IPS-18a (cell line): ENCODE results near the gene NUDT16L1.

Source experiments
- H3K27ac ChIP-seq: one replicate; pipeline ENCODE4 v1.5.1; 2013; ENCODE audit warnings: low read length
- H3K27me3 ChIP-seq: one replicate; pipeline ENCODE4 v1.6.1; 2013; ENCODE audit warnings: mild to moderate bottlenecking, low read length; ENCODE audit not compliant: control insufficient read depth, insufficient read depth
- H3K36me3 ChIP-seq: one replicate; pipeline ENCODE4 v1.6.1; 2013; ENCODE audit warnings: low read depth, low read length; ENCODE audit not compliant: control insufficient read depth
- H3K4me1 ChIP-seq: one replicate; pipeline ENCODE4 v1.6.1; 2013; ENCODE audit warnings: low read depth, low read length; ENCODE audit not compliant: control insufficient read depth
- H3K4me3 ChIP-seq: one replicate; pipeline ENCODE4 v1.5.1; 2013; ENCODE audit warnings: low read length
- H3K9ac ChIP-seq: one replicate; pipeline ENCODE4 v1.6.1; 2013; ENCODE audit warnings: mild to moderate bottlenecking, low read length, moderate library complexity
- H3K9me3 ChIP-seq: one replicate; pipeline ENCODE4 v1.6.1; 2013; ENCODE audit warnings: low read depth, low read length; ENCODE audit not compliant: control insufficient read depth

The NUDT16L1 gene

DNA sequence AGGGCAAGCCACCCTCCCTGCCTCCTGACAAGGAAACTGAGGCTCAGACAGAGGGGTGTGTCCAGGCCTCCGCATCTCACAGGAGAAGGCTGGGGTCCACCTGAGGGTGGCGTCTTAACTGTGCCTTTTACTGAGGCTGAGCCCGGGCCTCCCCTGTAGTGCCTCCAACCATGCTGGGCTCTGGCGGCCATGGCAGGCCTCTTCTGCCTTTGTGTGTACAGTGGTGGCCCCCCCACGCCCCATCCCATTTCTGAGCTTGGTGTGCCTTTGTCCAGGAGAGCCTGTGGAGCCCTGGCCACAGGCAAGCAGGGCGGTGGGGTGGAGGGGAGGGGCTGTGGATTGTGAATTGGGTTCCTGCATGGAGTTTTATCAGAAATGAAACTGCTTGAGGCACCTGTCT, 37.6 kb upstream of the NUDT16L1 start:
- H3K9ac ChIP-seq = no peak overlapping the region

DNA sequence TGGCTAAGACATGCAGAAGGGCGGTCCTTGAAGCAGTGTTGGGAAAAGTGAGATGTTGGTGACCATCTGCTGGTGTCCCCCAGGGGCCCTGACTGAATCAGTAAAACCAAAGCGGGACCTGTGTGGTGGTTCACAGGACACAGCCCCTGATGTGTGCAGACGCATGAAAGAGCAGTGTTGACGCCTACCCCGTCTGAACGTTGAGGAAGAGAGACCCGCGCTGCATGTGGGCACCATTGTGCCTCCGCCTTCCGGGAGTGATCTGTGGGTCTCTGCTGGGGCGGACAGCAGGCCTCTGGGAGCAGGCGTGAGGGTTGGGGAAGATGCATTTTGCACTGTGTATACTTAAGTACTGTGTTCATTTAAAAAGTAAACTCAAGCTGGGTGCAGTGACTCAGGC, 37.1 kb upstream of the NUDT16L1 start:
- Histone ChIP-seq H3K4me3 (no peak overlapping the region), H3K27ac (no peak overlapping the region), H3K9me3 (no peaks in the 10 kb centered on the region), H3K36me3 (peaks cover 36% of the 10 kb centered on the region), H3K27me3 (no peaks in the 10 kb centered on the region), H3K9ac (no peak overlapping the region), H3K4me1 (no peaks in the 10 kb centered on the region)

More for the DNA sequence above, 37.6 kb upstream of the NUDT16L1 start:
- H3K27me3 ChIP-seq = no peaks in the 10 kb centered on the region
- no peak overlapping the region for H3K27ac ChIP-seq
- H3K36me3 ChIP-seq = peaks cover 38% of the 10 kb centered on the region
- no peaks in the 10 kb centered on the region for H3K4me1 ChIP-seq
- H3K4me3 ChIP-seq = no peak overlapping the region
- H3K9me3 ChIP-seq = no peaks in the 10 kb centered on the region

DNA sequence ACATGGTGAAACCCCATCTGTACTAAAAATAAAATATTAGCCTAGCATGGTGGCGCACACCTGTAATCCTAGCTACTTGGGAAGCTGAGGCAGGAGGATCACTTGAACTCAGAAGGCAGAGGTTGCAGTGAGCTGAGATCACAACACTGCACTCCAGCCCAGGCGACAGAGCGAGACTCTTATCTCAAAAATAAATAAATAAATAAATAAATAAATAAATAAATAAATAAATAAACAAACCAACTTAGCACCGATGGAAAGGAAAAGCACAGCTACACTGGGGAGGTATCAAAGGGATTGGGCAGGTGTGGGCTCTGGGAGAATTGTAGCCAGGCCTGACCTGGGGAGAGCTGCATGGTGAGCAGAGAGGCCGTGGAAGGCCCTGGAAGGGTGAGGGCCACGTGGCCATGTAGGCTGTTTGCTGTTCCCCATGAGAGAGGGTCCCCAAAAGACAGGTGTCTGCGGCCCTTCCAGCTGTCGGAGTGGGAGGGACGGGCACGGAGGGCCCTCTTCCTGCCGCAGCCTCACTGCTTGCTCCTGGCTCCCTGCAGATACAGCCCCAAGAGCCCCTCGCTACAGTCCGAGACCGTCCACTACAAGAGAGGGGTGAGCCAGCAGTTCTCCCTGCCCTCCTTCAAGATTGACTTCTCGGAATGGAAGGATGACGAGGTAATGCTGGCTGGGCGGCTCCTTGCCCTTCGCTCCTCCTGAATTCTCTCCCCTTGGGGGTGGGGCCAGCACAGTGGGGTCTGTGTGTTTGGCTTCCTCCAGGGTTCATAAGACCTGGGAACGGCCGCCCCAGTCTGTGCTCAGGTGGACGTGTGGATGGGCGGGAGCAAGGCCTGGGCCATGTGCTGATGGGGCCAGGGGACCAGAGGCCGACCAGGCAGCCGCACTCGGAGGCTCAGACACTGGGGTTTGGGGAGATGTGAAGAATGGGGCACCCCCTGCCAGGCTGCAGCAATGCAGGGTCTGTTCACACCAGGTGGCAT, 36.4 kb upstream of the NUDT16L1 start:
- Histone ChIP-seq H3K9ac (no peak overlapping the region), H3K36me3 (peaks cover 34% of the 10 kb centered on the region)

DNA sequence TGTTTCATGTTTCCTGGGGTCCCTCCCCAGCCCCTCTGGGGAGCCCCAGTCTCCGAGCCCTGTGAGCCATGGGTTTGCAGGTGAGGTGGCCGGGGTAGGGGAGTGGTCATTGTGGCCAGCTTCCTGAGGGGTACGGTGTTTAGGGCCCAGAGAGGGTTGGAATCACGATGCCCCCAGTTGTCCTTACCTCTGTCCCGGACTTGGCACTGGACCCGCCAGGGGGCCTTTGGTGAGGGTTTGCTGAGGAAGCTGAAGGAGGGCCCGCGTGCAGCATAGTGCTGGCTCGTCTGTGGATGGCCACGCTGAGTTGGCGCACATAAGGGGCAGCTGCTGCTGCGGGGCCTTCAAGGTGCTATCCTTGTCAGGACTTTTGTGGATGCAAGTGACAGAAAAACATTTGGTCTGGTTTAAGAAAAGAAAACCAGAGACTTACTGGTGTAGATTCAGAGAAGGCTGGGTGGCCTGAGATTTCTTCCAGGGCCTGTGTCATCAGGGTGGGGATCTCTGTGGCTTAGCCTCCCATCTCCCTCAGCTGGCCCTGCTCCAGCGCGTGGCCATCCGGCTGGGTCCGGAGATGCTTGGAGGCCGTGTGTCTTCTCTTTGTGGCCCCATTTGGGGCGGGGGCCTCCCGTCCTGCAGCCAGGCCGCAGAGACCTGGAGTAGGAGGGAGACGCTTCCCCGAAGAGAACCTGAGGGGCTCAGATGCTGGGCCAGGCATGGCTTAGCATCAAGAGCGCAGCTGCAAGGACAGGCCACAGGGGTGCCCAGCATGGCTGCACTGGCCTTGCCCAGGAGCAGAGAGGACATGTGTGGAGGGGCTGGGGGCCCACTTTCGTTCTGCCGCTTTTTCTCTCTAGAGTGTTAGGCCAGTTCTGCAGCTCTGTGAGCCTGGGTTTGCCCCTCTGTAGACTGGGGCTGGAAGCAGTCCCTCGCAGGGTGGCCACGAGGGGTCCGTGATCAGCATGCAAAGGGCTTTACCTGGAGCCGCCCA, 33.7 kb upstream of the NUDT16L1 start:
- no peak overlapping the region for H3K27ac ChIP-seq
- peaks cover 30% of the 10 kb centered on the region for H3K36me3 ChIP-seq
- no peak overlapping the region for H3K9ac ChIP-seq
- no peaks in the 10 kb centered on the region for H3K27me3 ChIP-seq
- H3K4me1 ChIP-seq = no peaks in the 10 kb centered on the region
- H3K9me3 ChIP-seq = no peaks in the 10 kb centered on the region
- no peak overlapping the region for H3K4me3 ChIP-seq

More for the DNA sequence above, 36.4 kb upstream of the NUDT16L1 start:
- Histone ChIP-seq H3K9me3 (no peaks in the 10 kb centered on the region), H3K27me3 (no peaks in the 10 kb centered on the region), H3K4me3 (no peak overlapping the region), H3K27ac (no peak overlapping the region), H3K4me1 (no peaks in the 10 kb centered on the region)

DNA sequence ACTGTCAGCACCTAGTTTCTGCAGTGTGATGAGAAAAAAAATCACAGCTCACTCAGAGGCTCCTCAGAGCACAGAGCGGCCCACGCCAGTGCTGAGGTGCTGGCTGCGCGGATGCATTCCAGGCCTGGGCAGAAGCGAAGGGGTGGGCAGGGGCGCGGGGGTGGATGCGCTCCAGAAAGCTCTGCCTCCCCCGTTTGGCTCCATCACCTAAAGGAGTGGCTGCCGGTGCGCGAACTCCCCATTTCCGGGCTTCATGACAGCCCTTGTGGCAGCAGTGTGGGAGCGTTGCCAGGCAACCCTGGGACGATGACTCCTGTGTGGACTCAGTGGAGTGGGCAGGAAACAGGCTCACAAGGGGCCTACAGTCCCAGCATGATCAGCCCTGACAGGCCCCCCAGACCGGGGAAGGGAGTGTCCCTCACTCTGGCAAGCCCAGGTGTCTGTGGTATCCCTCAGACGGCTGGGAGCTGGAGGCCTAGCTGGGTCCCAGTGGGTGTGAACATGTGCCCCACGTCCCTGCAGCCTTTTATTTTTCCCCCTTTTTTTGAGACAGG, 32.8 kb upstream of the NUDT16L1 start:
- Histone ChIP-seq H3K4me3 (no peak overlapping the region), H3K9me3 (no peaks in the 10 kb centered on the region), H3K27me3 (no peaks in the 10 kb centered on the region), H3K4me1 (no peaks in the 10 kb centered on the region), H3K27ac (no peak overlapping the region), H3K9ac (no peak overlapping the region), H3K36me3 (peaks cover 25% of the 10 kb centered on the region)

DNA sequence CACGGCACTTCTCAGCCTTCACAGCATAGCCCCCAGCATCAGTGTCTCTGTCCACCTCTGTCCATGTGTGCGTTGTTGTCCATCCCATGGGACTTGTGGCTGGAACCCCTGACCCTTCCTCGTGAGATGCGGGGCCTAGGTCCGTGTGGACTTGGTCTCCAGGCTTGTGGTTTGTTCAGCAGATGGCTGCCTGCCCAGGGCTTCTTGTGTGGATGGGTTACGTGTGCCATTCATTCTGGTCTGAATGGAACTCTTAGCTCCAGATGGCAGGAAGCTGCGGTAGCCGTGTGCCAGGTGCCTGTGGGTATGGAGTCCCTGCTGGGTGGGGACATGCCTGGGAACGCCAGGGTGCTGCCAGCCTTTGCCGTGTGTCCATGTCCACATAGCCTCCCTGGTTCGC, 31.7 kb upstream of the NUDT16L1 start:
- no peaks in the 10 kb centered on the region for H3K27me3 ChIP-seq
- H3K4me1 ChIP-seq = no peaks in the 10 kb centered on the region
- no peaks in the 10 kb centered on the region for H3K9me3 ChIP-seq
- peaks cover 21% of the 10 kb centered on the region for H3K36me3 ChIP-seq
- no peak overlapping the region for H3K27ac ChIP-seq
- no peak overlapping the region for H3K4me3 ChIP-seq
- H3K9ac ChIP-seq = no peak overlapping the region

DNA sequence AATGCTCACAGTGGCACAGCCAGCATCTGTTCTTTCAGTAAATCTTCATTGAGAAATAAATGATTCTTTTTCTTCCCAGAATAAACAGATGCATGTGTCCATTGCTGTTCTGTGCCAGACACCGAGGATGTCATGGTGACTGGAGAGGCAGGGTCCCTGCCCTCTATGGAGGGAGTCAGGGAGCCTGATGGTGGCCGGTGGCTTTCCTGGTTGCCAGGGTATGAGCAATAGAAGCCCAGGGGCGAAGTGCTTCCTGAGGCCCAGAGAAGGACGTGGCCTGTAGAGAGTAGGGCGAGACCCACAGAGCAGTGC, 29.9 kb upstream of the NUDT16L1 start:
- H3K36me3 ChIP-seq = peaks cover 35% of the 10 kb centered on the region
- H3K4me3 ChIP-seq = no peak overlapping the region
- H3K27ac ChIP-seq = no peak overlapping the region
- no peak overlapping the region for H3K9ac ChIP-seq
- no peaks in the 10 kb centered on the region for H3K4me1 ChIP-seq
- H3K27me3 ChIP-seq = no peaks in the 10 kb centered on the region
- no peaks in the 10 kb centered on the region for H3K9me3 ChIP-seq

DNA sequence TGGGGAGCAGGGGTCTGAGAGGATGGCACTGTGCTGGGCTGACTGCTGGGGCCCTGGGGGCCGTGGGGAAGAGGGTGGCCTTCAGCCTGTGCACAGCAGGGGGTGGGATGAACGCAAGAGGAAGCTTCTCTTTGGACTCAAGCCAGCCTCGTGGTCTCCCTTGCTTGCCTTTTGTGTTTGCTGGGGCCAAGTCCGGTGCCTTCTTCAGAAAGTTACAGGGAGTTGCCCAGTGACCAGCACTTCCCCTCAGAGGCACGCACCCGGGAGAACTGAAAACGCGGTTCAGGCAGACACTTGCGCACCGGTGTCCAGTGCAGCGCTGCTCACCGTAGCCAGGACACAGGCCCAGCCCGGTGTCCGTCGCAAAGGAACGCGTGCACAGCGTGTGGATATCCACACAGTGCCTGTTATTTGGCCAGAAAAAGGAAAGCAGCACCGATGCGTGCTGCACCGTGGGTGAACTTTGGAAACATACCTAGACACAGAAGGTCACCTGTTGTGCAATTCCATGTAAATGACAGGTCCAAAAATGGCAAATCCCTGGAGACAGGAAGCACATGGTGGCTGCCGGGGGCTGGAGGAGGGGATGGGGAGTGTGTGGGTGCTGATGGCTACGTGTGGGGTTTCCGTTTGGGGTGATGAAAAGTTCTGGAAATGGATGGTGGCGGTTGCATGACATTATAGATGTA, 29.4 kb upstream of the NUDT16L1 start:
- Histone ChIP-seq H3K9ac (no peak overlapping the region), H3K36me3 (peaks cover 36% of the 10 kb centered on the region), H3K4me1 (no peaks in the 10 kb centered on the region), H3K27ac (no peak overlapping the region), H3K27me3 (no peaks in the 10 kb centered on the region), H3K9me3 (no peaks in the 10 kb centered on the region), H3K4me3 (no peak overlapping the region)

DNA sequence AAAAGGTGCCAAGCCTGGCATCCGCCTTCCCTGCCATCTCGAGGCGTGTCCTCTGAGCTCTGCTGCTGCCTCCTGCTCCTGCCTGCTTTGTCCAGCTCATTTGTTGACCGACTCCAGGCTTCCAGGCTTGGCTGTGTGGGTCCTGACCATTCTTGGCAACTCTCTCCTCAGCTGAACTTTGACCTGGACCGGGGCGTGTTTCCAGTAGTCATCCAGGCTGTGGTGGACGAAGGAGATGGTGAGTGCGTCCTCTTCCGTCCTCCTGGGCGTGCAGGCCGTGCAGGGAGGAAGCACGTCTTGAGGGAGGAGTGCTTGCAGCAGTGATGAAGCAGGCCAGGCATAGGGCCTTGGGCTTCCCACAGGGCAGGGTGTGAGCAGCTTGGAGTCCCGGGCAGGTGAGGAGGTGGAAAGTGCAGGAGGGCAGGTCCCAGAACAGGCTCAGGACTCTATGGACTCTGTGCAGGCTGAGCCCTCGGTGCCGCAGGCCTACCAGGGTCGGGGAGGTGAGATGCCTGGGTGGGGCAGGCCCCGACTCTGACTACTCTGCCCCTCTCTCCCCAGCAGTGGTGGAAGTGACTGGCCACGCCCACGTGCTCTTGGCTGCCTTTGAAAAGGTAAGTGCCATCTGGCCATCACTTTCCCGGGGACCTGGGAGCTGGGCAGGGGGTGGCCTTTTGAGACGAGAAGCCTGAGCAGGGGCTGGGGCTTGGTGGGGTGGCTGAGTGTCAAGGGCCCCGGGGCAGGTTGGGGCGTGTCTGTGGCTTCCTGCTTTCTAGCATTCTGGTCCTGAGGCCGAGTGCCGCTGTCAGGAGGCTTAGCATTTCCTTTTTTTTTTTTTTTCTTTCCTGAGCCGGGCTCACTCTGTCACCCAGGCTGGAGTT, 28.6 kb upstream of the NUDT16L1 start:
- Histone ChIP-seq H3K9ac (no peak overlapping the region), H3K4me3 (no peak overlapping the region)

DNA sequence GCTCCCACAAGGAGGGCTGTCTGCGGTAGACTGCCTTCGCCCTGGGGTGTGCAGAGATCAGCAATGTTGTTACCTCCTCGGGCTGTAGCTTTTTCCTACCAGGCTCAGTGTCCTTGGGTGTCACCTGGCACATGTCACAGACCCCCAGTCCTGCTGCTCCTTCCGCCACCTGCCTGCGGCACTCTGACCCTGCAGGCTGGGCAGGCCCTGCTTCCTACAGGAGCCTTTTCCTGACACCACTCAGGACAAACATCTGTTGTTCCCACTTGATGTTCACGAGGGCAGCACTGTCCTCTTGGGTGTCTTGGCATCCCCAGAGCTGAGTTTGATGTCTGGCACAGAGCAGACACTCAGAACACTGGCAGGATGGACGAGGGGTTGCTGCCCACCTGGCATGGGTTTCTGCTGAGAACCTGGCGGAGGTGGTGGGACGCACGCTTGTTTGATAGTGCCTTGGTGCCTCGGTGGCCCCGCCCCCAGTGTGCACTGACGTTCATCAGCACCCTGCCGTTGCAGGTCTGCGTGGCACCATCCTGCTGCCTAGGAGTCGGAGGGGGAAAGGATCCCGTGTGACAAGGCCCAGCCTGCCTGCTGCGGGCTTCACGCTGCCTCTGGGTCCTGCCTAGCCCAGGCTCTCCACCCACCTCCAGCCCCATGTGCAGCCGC, 26.7 kb upstream of the NUDT16L1 start:
- Histone ChIP-seq H3K4me3 (no peak overlapping the region), H3K9me3 (no peaks in the 10 kb centered on the region), H3K36me3 (peaks cover 43% of the 10 kb centered on the region), H3K27ac (no peak overlapping the region), H3K4me1 (no peaks in the 10 kb centered on the region), H3K9ac (no peak overlapping the region), H3K27me3 (no peaks in the 10 kb centered on the region)

More for the DNA sequence above, 28.6 kb upstream of the NUDT16L1 start:
- no peaks in the 10 kb centered on the region for H3K27me3 ChIP-seq
- no peak overlapping the region for H3K27ac ChIP-seq
- H3K9me3 ChIP-seq = no peaks in the 10 kb centered on the region
- H3K36me3 ChIP-seq = peaks cover 41% of the 10 kb centered on the region
- no peaks in the 10 kb centered on the region for H3K4me1 ChIP-seq
